GM10266 (cell line): ENCODE data around the gene SAMD13.

Experiments
- DNase-seq: peaks from one replicate; pipeline ENCODE4 v3.0.0; 2012; ENCODE audit errors: extremely low spot score
- CTCF ChIP-seq: IDR thresholded peaks from 2 replicates; pipeline ENCODE4 v1.5.1; 2012; ENCODE audit warnings: mild to moderate bottlenecking, low read depth; ENCODE audit not compliant: control insufficient read depth, insufficient read depth; ENCODE audit errors: missing control alignments

Gene SAMD13

GRCh38 chr1:84398175-84399155 is 97.0 kb downstream of the SAMD13 start, which contains the start of gene DNASE2B:
Gene DNASE2B, plus strand, starts transcription at chr1:84398484. Its CDS starts 81 bp downstream, at chr1:84398565.
- no peak for TF ChIP-seq CTCF
- DNase-seq, result no peak
